ENCODE data around the gene ZFP57.

ZFP57 gene

DNA sequence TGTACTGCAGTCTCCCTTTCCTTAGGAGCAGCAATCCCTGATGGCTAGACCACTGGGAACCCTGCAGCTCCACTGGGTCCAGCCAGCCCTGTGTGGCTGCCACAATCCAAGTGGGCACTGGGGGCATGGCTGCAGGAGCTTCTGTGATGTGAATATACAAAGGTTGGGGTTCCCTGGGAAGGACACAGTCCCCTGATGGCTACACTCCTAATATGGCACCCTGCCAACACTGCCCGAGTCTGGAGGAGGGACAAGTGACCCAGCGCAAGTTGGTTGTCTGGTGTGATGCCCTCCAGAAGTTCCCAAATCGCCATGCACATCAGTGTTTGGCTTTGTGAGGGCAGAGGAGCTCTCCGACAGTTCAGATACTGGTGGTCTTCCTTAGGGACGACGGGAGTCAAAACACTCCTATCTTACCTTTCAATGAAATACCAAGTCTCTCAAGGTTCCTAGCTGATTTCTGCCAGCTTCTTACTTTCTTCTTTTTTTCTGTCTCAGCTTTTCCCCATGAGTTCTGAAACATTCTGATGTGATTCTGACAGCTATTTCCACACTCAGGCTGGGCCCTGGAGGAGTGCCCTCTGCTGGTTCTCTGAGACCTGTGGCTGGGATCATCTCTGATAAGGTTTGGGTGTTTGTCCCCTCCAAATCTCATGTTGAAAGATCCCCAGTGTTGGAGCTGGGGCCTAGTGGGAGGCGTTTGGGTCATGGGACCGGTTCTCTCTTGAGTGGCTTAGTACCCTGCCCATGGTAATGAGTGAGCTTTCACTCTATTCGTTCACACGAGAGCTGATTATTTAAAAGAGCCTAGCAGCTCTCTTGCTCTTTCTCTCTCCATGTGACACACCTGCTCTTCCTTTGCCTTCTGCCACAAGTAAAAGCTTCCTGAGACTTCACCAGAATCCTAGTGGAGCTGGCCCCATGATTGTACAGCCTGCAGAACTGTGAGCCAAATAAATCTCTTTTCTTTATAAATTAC, 15.5 kb upstream of the ZFP57 start:
- no peaks in the 10 kb centered on the region for H3K36me3 ChIP-seq (ENCODE audit: control insufficient read depth, insufficient read depth, low read length)
- no peaks in the 10 kb centered on the region for H3K9me3 ChIP-seq (ENCODE audit: control insufficient read depth, low read length)
- H3K4me3 ChIP-seq (ENCODE audit: insufficient read depth, low read depth, low read length) = no peak overlapping the region
- 71 to 74% methylated on average over 10 of the region's 10 CpGs for WGBS, 2 experiments
- no peaks in the 10 kb centered on the region for H3K27me3 ChIP-seq (ENCODE audit: control insufficient read depth, insufficient read depth, low read length, poor library complexity, severe bottlenecking)
- no peak overlapping the region for H3K27ac ChIP-seq (ENCODE audit: insufficient read depth, low read depth, low read length, poor library complexity, severe bottlenecking)
- no peaks in the 10 kb centered on the region for H3K4me1 ChIP-seq (ENCODE audit: control insufficient read depth, insufficient read depth, low read length)

DNA sequence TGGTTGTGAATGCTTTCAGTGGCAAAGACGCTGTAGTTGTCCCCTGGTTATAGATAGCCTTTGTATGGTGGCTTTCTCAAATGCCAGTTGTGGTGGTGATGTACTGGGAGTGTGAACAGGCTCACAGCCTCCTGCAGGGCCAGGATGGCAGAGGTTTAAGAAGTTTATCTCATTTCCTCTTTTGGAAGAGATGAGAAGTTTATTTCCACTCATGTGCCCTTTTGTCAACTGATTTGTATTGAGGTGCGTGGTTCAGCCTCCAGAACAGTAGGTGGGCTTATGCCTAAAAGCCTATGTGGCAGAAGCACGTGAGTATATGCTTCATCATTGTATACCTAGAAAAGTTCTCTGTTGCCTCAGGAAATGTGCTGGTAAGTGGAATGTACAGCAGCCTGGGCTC, 13.7 kb upstream of the ZFP57 start:
- no peak overlapping the region for H3K4me3 ChIP-seq (ENCODE audit: insufficient read depth, low read depth, low read length)
- no peaks in the 10 kb centered on the region for H3K27me3 ChIP-seq (ENCODE audit: control insufficient read depth, insufficient read depth, low read length, poor library complexity, severe bottlenecking)
- no peaks in the 10 kb centered on the region for H3K36me3 ChIP-seq (ENCODE audit: control insufficient read depth, insufficient read depth, low read length)
- 80 to 94% methylated on average over 3 of the region's 3 CpGs for WGBS, 2 experiments
- H3K9me3 ChIP-seq (ENCODE audit: control insufficient read depth, low read length) = no peaks in the 10 kb centered on the region
- no peak overlapping the region for H3K27ac ChIP-seq (ENCODE audit: insufficient read depth, low read depth, low read length, poor library complexity, severe bottlenecking)
- no peaks in the 10 kb centered on the region for H3K4me1 ChIP-seq (ENCODE audit: control insufficient read depth, insufficient read depth, low read length)

DNA sequence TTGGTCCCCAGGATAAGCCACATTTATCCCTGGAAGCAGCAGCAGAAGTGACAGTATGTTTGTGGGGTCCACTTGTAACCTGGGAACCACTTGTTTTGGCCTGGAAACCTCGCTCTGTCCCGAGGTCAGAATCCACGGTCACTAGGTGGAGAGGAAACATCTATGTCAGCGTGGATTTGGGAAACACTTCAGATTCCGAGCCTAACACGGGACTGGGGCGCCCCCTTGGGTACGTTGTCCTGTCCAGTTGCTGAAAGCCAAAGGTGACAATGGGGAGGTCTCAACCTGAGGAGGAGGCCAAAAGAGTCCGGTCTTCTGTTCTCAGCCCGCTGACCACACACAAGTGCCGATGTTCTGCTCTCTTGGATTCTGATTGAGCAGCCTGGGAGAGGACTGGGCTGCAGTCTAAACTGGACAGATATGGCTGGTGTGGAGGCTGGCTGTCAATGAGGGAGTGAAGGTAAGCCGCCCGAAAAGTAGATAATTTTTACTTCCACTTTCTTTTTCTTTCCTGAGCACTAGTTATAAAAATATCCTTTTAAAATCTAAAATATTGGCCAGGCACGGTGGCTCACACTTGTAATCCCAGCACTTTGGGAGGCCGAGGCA, 4.9 kb upstream of the ZFP57 start:
- no peaks in the 10 kb centered on the region for H3K4me1 ChIP-seq (ENCODE audit: control insufficient read depth, insufficient read depth, low read length)
- 72 to 74% methylated on average over 15 of the region's 15 CpGs for WGBS, 2 experiments
- no peak overlapping the region for H3K27ac ChIP-seq (ENCODE audit: insufficient read depth, low read depth, low read length, poor library complexity, severe bottlenecking)
- H3K4me3 ChIP-seq (ENCODE audit: insufficient read depth, low read depth, low read length) = no peak overlapping the region
- no peaks in the 10 kb centered on the region for H3K27me3 ChIP-seq (ENCODE audit: control insufficient read depth, insufficient read depth, low read length, poor library complexity, severe bottlenecking)
- no peaks in the 10 kb centered on the region for H3K36me3 ChIP-seq (ENCODE audit: control insufficient read depth, insufficient read depth, low read length)
- no peaks in the 10 kb centered on the region for H3K9me3 ChIP-seq (ENCODE audit: control insufficient read depth, low read length)

DNA sequence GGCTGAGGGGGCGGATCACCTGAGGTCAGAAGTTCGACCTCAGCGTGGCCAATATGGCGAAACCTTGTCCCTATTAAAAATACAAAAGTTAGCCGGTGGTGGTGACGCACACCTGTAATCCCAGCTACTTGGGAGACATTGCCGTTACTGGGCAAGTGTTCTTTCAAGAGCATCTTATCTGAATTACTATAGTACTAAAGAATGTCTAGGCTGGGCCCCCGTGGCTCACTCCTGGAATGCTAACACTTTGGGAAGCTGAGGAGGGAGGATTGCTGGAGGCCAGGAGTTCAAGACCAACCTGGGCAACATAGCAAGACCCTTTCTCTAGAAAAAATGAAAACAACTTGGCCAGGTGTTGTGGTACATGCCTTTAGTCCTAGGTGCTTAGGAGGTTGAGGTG, 859 bp upstream of the ZFP57 start:
- H3K4me1 ChIP-seq (ENCODE audit: control insufficient read depth, insufficient read depth, low read length) = no peaks in the 10 kb centered on the region
- no peaks in the 10 kb centered on the region for H3K36me3 ChIP-seq (ENCODE audit: control insufficient read depth, insufficient read depth, low read length)
- no peak overlapping the region for H3K4me3 ChIP-seq (ENCODE audit: insufficient read depth, low read depth, low read length)
- no peak overlapping the region for H3K27ac ChIP-seq (ENCODE audit: insufficient read depth, low read depth, low read length, poor library complexity, severe bottlenecking)
- no peaks in the 10 kb centered on the region for H3K27me3 ChIP-seq (ENCODE audit: control insufficient read depth, insufficient read depth, low read length, poor library complexity, severe bottlenecking)
- 91 to 96% methylated on average over 8 of the region's 8 CpGs for WGBS, 2 experiments
- H3K9me3 ChIP-seq (ENCODE audit: control insufficient read depth, low read length) = no peaks in the 10 kb centered on the region

DNA sequence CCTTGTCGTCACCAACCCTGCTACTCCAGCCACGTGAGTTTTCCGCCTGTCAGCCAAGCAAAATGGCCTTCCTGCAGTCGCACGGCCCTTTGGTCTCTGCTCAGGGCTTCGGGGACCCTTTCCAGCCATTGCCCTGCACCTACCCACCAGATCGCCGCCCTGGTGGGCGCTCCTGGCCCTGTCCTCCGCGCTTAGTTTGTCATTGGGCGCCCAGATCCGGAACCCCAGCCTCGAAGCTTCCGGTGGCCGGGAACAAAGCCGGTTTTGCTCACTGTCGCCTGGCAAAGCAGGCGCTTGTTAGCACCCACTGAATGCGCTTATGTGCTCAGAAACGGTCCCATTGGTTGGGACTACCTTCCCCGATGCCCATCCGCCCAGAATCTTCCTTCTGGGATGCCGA, 536 bp downstream of the ZFP57 start:
- H3K9me3 ChIP-seq (ENCODE audit: control insufficient read depth, low read length) = no peaks in the 10 kb centered on the region
- H3K36me3 ChIP-seq (ENCODE audit: control insufficient read depth, insufficient read depth, low read length) = no peaks in the 10 kb centered on the region
- H3K4me3 ChIP-seq (ENCODE audit: insufficient read depth, low read depth, low read length) = no peak overlapping the region
- no peak overlapping the region for H3K27ac ChIP-seq (ENCODE audit: insufficient read depth, low read depth, low read length, poor library complexity, severe bottlenecking)
- no peaks in the 10 kb centered on the region for H3K4me1 ChIP-seq (ENCODE audit: control insufficient read depth, insufficient read depth, low read length)
- 96 to 97% methylated on average over 24 of the region's 24 CpGs for WGBS, 2 experiments
- H3K27me3 ChIP-seq (ENCODE audit: control insufficient read depth, insufficient read depth, low read length, poor library complexity, severe bottlenecking) = no peaks in the 10 kb centered on the region

DNA sequence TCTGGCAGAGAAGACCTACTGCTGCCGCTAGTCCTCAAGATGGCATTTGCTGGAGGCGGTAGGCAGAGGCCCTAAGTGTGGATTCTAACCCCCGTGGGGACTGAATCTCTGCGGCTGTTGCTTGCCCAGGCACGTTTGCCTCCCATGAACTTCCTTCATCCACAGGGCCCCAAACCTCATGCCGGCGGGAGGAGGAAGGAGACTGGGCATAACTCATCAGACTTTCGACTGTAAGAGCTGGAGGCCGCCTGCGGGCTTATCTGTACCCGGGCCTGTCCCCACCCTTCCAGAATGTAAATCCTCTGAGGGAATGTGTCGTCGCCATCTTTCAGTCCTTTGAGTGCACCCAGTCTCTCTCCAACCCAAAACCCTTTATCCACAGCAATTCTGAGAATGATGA, 990 bp downstream of the ZFP57 start:
- no peaks in the 10 kb centered on the region for H3K36me3 ChIP-seq (ENCODE audit: control insufficient read depth, insufficient read depth, low read length)
- H3K27ac ChIP-seq (ENCODE audit: insufficient read depth, low read depth, low read length, poor library complexity, severe bottlenecking) = no peak overlapping the region
- 91 to 94% methylated on average over 13 of the region's 13 CpGs for WGBS, 2 experiments
- no peaks in the 10 kb centered on the region for H3K27me3 ChIP-seq (ENCODE audit: control insufficient read depth, insufficient read depth, low read length, poor library complexity, severe bottlenecking)
- no peaks in the 10 kb centered on the region for H3K9me3 ChIP-seq (ENCODE audit: control insufficient read depth, low read length)
- no peaks in the 10 kb centered on the region for H3K4me1 ChIP-seq (ENCODE audit: control insufficient read depth, insufficient read depth, low read length)
- H3K4me3 ChIP-seq (ENCODE audit: insufficient read depth, low read depth, low read length) = no peak overlapping the region

DNA sequence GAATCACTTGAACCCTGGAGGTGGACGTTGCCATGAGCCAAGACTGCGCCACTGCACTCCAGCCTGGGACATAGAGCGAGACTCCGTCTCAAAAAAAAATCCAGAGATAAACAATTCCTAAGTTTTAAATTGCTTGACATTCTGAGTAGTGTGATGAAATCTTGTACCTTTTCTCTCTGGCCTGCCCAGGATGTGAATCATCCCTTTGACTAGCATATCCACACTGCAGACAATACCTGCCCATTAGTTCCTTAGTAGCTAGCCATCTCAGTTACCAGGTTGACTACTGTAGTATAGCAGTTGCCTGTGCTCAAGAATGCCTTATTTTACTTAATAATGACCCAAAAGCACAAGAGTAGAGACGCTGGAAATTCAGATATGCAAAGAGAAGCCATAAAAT, 2.8 kb downstream of the ZFP57 start:
- 79 to 92% methylated on average over 4 to 5 of the region's 5 CpGs for WGBS, 2 experiments
- H3K4me3 ChIP-seq (ENCODE audit: insufficient read depth, low read depth, low read length) = no peak overlapping the region
- H3K4me1 ChIP-seq (ENCODE audit: control insufficient read depth, insufficient read depth, low read length) = no peaks in the 10 kb centered on the region
- H3K27me3 ChIP-seq (ENCODE audit: control insufficient read depth, insufficient read depth, low read length, poor library complexity, severe bottlenecking) = no peaks in the 10 kb centered on the region
- H3K36me3 ChIP-seq (ENCODE audit: control insufficient read depth, insufficient read depth, low read length) = no peaks in the 10 kb centered on the region
- H3K9me3 ChIP-seq (ENCODE audit: control insufficient read depth, low read length) = no peaks in the 10 kb centered on the region
- H3K27ac ChIP-seq (ENCODE audit: insufficient read depth, low read depth, low read length, poor library complexity, severe bottlenecking) = no peak overlapping the region

DNA sequence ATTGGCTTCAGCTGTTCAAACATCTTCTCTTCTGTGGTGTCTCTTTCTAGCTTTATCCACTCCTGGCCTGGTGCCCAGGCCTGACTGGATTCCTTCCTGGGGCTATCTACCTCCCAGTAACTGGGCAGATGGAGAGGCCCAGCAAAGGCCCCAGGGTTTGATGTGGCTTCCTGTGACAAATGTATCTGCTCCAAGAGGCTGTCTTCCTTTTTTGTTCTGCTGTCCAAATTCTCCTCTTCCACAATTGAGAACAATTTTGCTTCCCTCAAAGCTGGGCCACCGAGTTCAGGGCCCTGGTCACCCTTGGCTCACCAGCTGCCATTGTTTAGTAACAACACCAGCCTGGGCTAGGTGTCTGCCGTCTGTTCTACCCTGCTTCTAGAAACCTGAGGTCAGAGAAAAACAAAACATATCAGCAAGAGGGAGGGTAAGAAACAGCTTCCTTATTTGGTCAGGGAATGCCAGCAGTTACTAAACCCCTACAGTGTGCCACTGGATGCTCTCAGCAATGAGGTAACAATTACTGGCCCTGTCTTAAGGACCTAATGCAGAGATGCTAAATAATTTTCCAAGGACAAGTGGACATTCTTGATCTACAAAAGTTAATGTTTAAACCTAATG, 3.9 kb downstream of the ZFP57 start:
- Histone ChIP-seq H3K36me3 (ENCODE audit: control insufficient read depth, insufficient read depth, low read length) (no peaks in the 10 kb centered on the region), H3K27ac (ENCODE audit: insufficient read depth, low read depth, low read length, poor library complexity, severe bottlenecking) (no peak overlapping the region), H3K9me3 (ENCODE audit: control insufficient read depth, low read length) (no peaks in the 10 kb centered on the region), H3K4me1 (ENCODE audit: control insufficient read depth, insufficient read depth, low read length) (no peaks in the 10 kb centered on the region), H3K4me3 (ENCODE audit: insufficient read depth, low read depth, low read length) (no peak overlapping the region), H3K27me3 (ENCODE audit: control insufficient read depth, insufficient read depth, low read length, poor library complexity, severe bottlenecking) (no peaks in the 10 kb centered on the region)
- WGBS, 2 experiments = 55 to 64% methylated on average over 2 of the region's 2 CpGs

DNA sequence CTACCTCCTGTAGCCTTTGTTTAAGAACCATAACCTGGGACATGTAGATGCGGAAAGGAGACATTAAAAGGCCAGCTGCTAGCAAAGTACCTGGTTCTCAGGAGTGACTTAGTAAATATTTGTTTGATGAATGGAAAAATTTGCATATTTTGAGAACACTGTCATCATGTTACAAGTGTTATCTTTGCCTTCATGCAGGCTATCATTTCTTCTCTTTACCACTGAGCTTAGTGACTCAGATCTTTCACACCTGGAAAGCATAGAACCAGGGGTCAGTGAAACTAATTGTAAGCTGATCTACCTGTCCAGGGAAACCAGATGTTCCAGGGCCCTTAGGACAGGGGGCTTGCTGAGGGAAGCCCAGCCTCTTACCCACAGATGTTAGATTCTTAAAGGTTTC, 5.4 kb downstream of the ZFP57 start:
- Histone ChIP-seq H3K36me3 (ENCODE audit: control insufficient read depth, insufficient read depth, low read length) (no peaks in the 10 kb centered on the region), H3K4me3 (ENCODE audit: insufficient read depth, low read depth, low read length) (no peak overlapping the region), H3K27me3 (ENCODE audit: control insufficient read depth, insufficient read depth, low read length, poor library complexity, severe bottlenecking) (no peaks in the 10 kb centered on the region), H3K4me1 (ENCODE audit: control insufficient read depth, insufficient read depth, low read length) (no peaks in the 10 kb centered on the region), H3K9me3 (ENCODE audit: control insufficient read depth, low read length) (no peaks in the 10 kb centered on the region), H3K27ac (ENCODE audit: insufficient read depth, low read depth, low read length, poor library complexity, severe bottlenecking) (no peak overlapping the region)
- 91 to 95% methylated on average over 1 of the region's 1 CpG for WGBS, 2 experiments

DNA sequence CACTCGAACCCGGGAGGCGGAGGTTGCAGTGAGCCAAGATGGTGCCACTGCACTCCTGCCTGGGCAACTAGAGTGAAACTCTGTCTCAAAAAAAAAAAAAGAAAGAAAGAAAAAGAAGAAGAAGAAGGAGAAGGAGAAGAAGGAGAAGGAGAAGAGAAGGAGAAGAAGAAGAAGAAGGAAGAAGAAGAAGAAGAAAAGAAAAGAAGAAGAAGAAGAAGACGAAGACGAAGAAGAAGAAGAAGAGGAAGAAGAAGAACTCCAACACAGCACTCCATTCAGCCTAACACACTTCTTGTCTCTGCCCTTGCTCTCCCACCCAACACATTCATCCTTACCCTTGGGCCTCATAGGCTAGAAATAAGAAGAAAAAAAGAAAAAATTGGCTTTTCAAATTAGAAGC, 6.9 kb downstream of the ZFP57 start:
- no peaks in the 10 kb centered on the region for H3K36me3 ChIP-seq (ENCODE audit: control insufficient read depth, insufficient read depth, low read length)
- no peak overlapping the region for H3K27ac ChIP-seq (ENCODE audit: insufficient read depth, low read depth, low read length, poor library complexity, severe bottlenecking)
- no peaks in the 10 kb centered on the region for H3K27me3 ChIP-seq (ENCODE audit: control insufficient read depth, insufficient read depth, low read length, poor library complexity, severe bottlenecking)
- no peaks in the 10 kb centered on the region for H3K9me3 ChIP-seq (ENCODE audit: control insufficient read depth, low read length)
- H3K4me3 ChIP-seq (ENCODE audit: insufficient read depth, low read depth, low read length) = no peak overlapping the region
- no peaks in the 10 kb centered on the region for H3K4me1 ChIP-seq (ENCODE audit: control insufficient read depth, insufficient read depth, low read length)
- WGBS, 2 experiments = 93 to 98% methylated on average over 3 to 5 of the region's 5 CpGs

Measured in ectodermal cell (in vitro differentiated cells).